Common myeloid progenitor, CD34-positive (primary cell): ENCODE data around the gene HOXB3.

Experiments used
- CTCF ChIA-PET: fragments of 350-600 bp; sonication (Branson Sonifier 250); formaldehyde crosslinking; loops from one replicate; lab custom pipeline; 2021; ENCODE audit warnings: antibody characterized with exemption; lab: Charles Lee
- POLR2A ChIA-PET: fragments of 350-600 bp; sonication (Branson Sonifier 250); formaldehyde crosslinking; loops from one replicate; lab custom pipeline; 2021; ENCODE audit warnings: antibody characterized with exemption; lab: Charles Lee
- DNase-seq, 3 donors: peaks; one replicate each; pipeline versions ENCODE4 v3.0.0 to v3.0.0-alpha.2; 2013
- H3K27ac ChIP-seq, 2 experiments: 1 replicate in 1 of 2; 2 replicates in 1 of 2; pipeline ENCODE4 v1.7.0; 2013; ENCODE audit warnings: inconsistent platforms in 2 of 2, low read length in 2 of 2, mild to moderate bottlenecking in 2 of 2, low read depth in 1 of 2, moderate library complexity in 1 of 2; ENCODE audit not compliant: severe bottlenecking in 2 of 2, insufficient read depth in 1 of 2, poor library complexity in 1 of 2
- H3K27me3 ChIP-seq, 5 experiments: replicated peaks in 2 of 5; 1 replicate in 3 of 5; 2 replicates in 2 of 5; pipeline versions ENCODE4 v1.6.1 to v1.7.0; 2013; ENCODE audit warnings: low read length in 4 of 5, mild to moderate bottlenecking in 2 of 5, moderate library complexity in 2 of 5, inconsistent platforms in 1 of 5; ENCODE audit not compliant: insufficient read depth in 5 of 5, control insufficient read depth in 4 of 5
- H3K36me3 ChIP-seq, 4 experiments: 1 replicate in 2 of 4; 2 replicates in 2 of 4; pipeline versions ENCODE4 v1.6.1 to v1.7.0; 2013; ENCODE audit warnings: low read length in 3 of 4, control low read depth in 1 of 4, mild to moderate bottlenecking in 1 of 4; ENCODE audit not compliant: control insufficient read depth in 4 of 4, insufficient read depth in 4 of 4
- H3K4me1 ChIP-seq, 4 experiments: 1 replicate in 3 of 4; 2 replicates in 1 of 4; pipeline versions ENCODE4 v1.6.1 to v1.7.1; 2013; ENCODE audit warnings: low read length in 3 of 4, mild to moderate bottlenecking in 3 of 4, control low read depth in 1 of 4, inconsistent platforms in 1 of 4, moderate library complexity in 1 of 4; ENCODE audit not compliant: control insufficient read depth in 4 of 4, insufficient read depth in 4 of 4; ENCODE audit errors: control extremely low read depth in 1 of 4
- H3K4me3 ChIP-seq, 7 experiments: 1 replicate in 4 of 7; 2 replicates in 3 of 7; pipeline versions ENCODE4 v1.5.1 to v1.7.0; 2013; ENCODE audit warnings: mild to moderate bottlenecking in 7 of 7, low read length in 6 of 7, moderate library complexity in 6 of 7, inconsistent platforms in 2 of 7, low read depth in 2 of 7, control low read depth in 1 of 7; ENCODE audit not compliant: insufficient read depth in 4 of 7, control insufficient read depth in 1 of 7; ENCODE audit errors: extremely low read depth in 1 of 7
- H3K9me3 ChIP-seq, 5 experiments: 1 replicate in 4 of 5; 2 replicates in 1 of 5; pipeline versions ENCODE4 v1.6.1 to v1.7.1; 2013; ENCODE audit warnings: low read length in 4 of 5, mild to moderate bottlenecking in 2 of 5, inconsistent platforms in 1 of 5, low read depth in 1 of 5, moderate library complexity in 1 of 5; ENCODE audit not compliant: control insufficient read depth in 4 of 5, insufficient read depth in 2 of 5; ENCODE audit errors: control extremely low read depth in 1 of 5
- WGBS: methylation state at CpG from one replicate; pipeline ENCODE4 v1.1.5; 2013; ENCODE audit not compliant: insufficient coverage; 5-methylcytosine and 5-hydroxymethylcytosine counted together

Gene HOXB3

DNA sequence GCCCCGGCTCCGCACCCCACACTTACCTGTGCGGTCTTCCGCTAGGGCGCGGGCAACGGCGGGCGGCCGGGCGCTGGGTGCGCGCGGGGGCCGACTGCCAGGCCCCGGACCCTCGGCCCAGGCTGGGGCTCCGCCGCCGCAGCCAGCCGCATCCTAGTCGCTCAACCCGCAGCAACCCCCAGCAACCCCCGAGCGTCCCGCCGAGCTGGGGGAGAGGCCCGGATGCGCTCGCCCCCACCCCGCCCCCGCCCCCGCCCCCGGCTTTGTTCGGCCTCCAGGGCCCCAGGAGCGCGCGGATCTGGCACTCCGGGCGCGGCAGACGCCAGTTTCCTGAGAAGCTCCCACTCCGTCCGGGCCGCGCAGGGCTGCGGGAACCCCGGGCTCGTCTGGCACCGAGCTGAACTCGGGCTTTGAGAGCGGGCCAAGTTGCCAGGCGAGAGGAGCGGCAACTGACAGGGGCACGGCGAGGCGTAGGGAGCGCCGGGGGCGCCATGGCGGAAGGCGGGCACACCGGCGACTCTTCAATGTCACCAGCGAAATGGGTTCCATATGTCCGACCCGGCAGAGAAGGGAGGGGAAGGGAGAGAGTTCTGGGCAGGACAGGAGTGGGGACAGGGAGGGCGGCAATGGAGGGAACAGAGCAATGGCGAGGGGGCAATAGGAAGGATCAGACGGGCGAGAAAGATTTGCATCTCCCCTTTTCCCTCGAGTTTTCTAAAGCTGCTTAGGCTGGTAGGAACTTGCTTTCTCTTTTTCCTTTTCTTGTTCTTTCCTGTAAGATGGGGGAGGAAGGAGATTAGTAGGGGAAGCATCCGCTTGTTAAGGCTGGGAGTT, 25.6 kb downstream of the HOXB3 start:
- CTCF ChIA-PET = interaction anchor here (0.9 to 2.2 kb wide), 4 partner anchors 15 to 29 kb away, joined by 3 to 8 read pairs (median 5); no protein-coding TSS in a partner anchor
- peak overlapping the region in 1 of 2 experiments; percentile 14 for H3K27ac ChIP-seq
- DNase-seq = no peak
- no peaks in the 10 kb centered on the region for H3K27me3 ChIP-seq
- H3K4me3 ChIP-seq = peak overlapping the region in 3 of 7 experiments; percentile 28 to 43 (median 29)
- no peaks in the 10 kb centered on the region for H3K9me3 ChIP-seq
- 27% methylated on average over 48 of the region's 73 CpGs for WGBS
- H3K36me3 ChIP-seq = peaks cover 0 to 39% (median 11%) of the 10 kb centered on the region in 4 experiments
- H3K4me1 ChIP-seq = peaks cover 5 to 90% (median 72%) of the 10 kb centered on the region in 4 experiments
- POLR2A ChIA-PET = interaction anchor here (0.7 to 1.2 kb wide), 3 partner anchors 13 to 18 kb away, joined by 3 read pairs; no protein-coding TSS in a partner anchor

DNA sequence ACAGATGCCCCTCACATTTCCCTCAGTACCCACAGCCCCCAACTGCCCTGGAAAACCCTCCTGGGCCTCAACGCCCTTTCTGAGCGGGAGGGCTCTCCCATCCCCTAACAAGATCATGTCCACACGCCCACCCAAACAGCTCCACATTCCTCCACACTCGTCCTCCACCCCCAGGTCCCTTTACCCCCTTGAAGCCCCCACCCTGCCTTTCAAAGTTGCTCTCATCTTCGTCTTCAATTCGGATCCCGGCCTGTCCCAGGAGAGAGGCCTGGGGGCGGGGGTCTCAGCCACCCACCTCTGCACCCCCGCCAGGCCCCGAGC, 26.2 kb downstream of the HOXB3 start:
- no peak overlapping the region for H3K27ac ChIP-seq
- 83% methylated on average over 6 of the region's 10 CpGs for WGBS
- DNase-seq = no peak
- ChIA-PET CTCF (interaction anchor here (1.2 to 2.2 kb wide), 3 partner anchors 15 to 24 kb away, joined by 3 to 8 read pairs (median 7); no protein-coding TSS in a partner anchor), POLR2A (interaction anchor here (1.2 kb wide), 1 partner anchor 17 kb away, joined by 3 read pairs; no protein-coding TSS in a partner anchor)
- H3K36me3 ChIP-seq = peaks cover 0 to 39% (median 14%) of the 10 kb centered on the region in 4 experiments
- no peaks in the 10 kb centered on the region for H3K27me3 ChIP-seq
- no peak overlapping the region for H3K4me3 ChIP-seq
- no peaks in the 10 kb centered on the region for H3K9me3 ChIP-seq
- peaks cover 5 to 85% (median 68%) of the 10 kb centered on the region in 4 experiments for H3K4me1 ChIP-seq

DNA sequence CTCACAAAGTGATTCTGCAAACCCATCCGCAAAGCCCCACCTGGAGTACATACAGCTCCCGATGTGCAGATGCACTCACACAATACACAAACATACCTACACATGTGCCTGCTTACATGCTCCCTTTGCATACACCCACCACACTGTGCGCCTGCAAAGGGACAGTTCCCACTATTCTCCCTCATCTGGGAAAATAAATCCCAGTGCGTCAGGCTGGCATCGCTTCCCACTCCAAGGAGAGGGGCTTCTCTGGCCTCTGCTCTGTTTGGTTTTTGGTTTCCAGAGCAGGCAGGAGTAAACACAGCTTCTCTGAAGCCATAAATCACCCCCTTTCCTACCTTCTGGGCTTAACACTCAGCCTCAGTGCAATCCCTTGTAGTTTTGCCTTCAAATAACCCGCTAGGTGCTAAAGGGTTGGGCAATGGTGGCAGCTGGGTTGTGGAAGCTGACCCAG, 26.6 kb downstream of the HOXB3 start:
- Histone ChIP-seq H3K4me3 (no peak overlapping the region), H3K36me3 (peaks cover 0 to 43% (median 16%) of the 10 kb centered on the region in 4 experiments), H3K27ac (no peak overlapping the region), H3K9me3 (no peaks in the 10 kb centered on the region), H3K27me3 (no peaks in the 10 kb centered on the region), H3K4me1 (peaks cover 5 to 80% (median 66%) of the 10 kb centered on the region in 4 experiments)
- DNase-seq = peak in 2 of 3 donors; percentile 61 to 68
- ChIA-PET POLR2A (no interaction called here), CTCF (interaction anchor here (1.2 to 2.2 kb wide), 3 partner anchors 14 to 24 kb away, joined by 3 to 8 read pairs (median 7); no protein-coding TSS in a partner anchor)
- 92% methylated on average over 5 of the region's 6 CpGs for WGBS

DNA sequence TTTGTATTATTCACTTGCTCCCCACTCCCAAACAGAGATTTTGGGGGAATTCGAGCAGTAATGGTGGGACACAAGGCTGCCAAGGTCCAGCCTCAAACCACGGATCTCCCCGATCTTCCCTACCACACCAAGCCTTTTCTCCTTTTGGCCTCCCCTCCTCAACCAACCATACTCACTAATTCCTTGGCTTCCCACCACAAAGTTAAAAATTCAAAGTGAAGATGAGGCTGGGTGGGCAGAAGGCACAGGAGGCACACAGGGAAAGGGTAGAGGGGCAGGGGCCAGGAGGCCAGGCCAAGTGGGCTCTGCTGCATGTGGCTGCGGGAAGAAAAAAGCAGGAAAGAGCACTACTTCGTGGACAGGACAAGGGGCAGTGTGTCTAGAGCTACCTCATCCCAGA, 27.1 kb downstream of the HOXB3 start:
- POLR2A ChIA-PET = no interaction called here
- Histone ChIP-seq H3K36me3 (peaks cover 0 to 43% (median 20%) of the 10 kb centered on the region in 4 experiments), H3K27ac (no peak overlapping the region), H3K4me1 (peaks cover 5 to 78% (median 62%) of the 10 kb centered on the region in 4 experiments), H3K4me3 (no peak overlapping the region), H3K27me3 (no peaks in the 10 kb centered on the region), H3K9me3 (no peaks in the 10 kb centered on the region)
- CTCF ChIA-PET = interaction anchor here (1.2 to 2.2 kb wide), 3 partner anchors 14 to 25 kb away, joined by 3 to 8 read pairs (median 7); no protein-coding TSS in a partner anchor
- WGBS = 97% methylated on average over 4 of the region's 5 CpGs
- no peak for DNase-seq

DNA sequence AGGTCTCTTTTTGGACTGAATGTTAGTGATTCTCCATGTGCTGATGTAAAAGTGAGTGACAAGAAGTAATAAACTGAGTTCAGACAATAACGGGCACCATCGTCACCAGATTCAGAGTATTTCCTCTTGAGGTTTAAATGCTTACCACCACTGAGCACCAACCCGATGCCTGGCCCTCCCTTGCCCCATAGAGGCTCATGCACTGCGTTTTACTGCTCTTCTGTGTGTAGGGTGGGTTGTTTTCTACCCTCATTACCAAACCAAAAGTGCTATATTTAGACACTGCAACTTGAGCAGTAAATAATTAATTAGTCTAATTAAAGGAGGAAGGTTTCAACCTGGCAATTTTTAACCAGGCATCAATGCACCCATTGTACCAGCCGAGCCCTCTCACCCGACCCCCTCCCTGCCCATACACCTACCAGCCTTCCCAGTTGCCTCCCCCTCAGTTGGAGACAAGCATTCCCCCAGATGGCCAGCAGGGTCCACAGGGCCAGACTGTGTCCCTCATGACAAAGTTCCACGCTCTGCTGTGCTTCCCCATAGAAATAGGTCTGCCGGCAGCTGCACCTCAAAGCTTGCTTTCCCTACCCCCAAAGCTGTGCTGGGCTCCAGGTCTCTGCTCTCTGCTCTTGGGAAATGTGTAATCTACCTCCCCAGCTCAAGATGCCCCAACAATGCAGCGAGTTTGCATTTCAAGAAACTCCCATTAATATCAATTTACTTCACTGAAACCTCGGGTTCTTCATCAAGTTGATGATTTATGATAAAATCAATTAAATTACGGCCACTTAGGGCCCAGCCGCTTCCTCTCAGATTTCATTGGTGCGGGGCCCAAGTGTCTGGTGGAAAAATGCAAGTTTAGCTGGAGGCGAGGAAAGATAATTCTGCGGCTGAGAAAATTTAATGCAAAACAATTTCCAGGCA, 27.9 kb downstream of the HOXB3 start:
- no peaks in the 10 kb centered on the region for H3K9me3 ChIP-seq

More for the DNA sequence above, 27.9 kb downstream of the HOXB3 start:
- peaks cover 0 to 39% (median 21%) of the 10 kb centered on the region in 4 experiments for H3K36me3 ChIP-seq
- no peak overlapping the region for H3K27ac ChIP-seq
- no peaks in the 10 kb centered on the region for H3K27me3 ChIP-seq
- ChIA-PET CTCF (interaction anchor here (1.2 to 1.8 kb wide), 4 partner anchors 8 to 23 kb away, joined by 3 to 7 read pairs (median 4); no protein-coding TSS in a partner anchor), POLR2A (no interaction called here)
- DNase-seq = peak in 2 of 3 donors; percentile 60 to 65
- H3K4me3 ChIP-seq = peak overlapping the region in 1 of 7 experiments; percentile 15
- peaks cover 6 to 78% (median 58%) of the 10 kb centered on the region in 4 experiments for H3K4me1 ChIP-seq
- 52% methylated on average over 9 of the region's 15 CpGs for WGBS
